Activated naive CD4-positive, alpha-beta T cell treated with anti-CD3 and anti-CD28 coated beads, Interleukin-2, amount 10 ng/mL, durations not matched to agents 7 days and 5 days (primary cell): Measurements from ENCODE around the gene OGFOD1.

Experiments
- CTCF ChIA-PET: fragments of 350-600 bp; sonication (Branson Sonifier 250); formaldehyde crosslinking; loops from one replicate; lab custom pipeline; 2021; ENCODE audit warnings: antibody characterized with exemption; lab: Charles Lee
- DNase-seq: peaks from one replicate; pipeline ENCODE4 v3.0.0-alpha.2; 2020
- H3K27ac Mint-ChIP-seq: one replicate; pipeline ENCODE4 v1.8.0; 2021; ENCODE audit warnings: mild to moderate bottlenecking, moderate library complexity, mixed read lengths
- H3K27me3 Mint-ChIP-seq: one replicate; pipeline ENCODE4 v1.8.0; 2021; ENCODE audit warnings: mild to moderate bottlenecking, mixed read lengths
- H3K36me3 Mint-ChIP-seq: one replicate; pipeline ENCODE4 v1.8.0; 2021; ENCODE audit warnings: mixed read lengths
- H3K4me1 Mint-ChIP-seq: one replicate; pipeline ENCODE4 v1.8.0; 2021; ENCODE audit warnings: mixed read lengths
- H3K4me3 Mint-ChIP-seq: one replicate; pipeline ENCODE4 v1.8.0; 2021; ENCODE audit warnings: mild to moderate bottlenecking, moderate library complexity, mixed read lengths
- H3K9me3 Mint-ChIP-seq: one replicate; pipeline ENCODE4 v1.8.0; 2021; ENCODE audit warnings: mixed read lengths

The OGFOD1 gene

GRCh38 chr16:56451753-56452689 lies 667 bp downstream of the OGFOD1 start:
- H3K4me1 Mint-ChIP-seq, result peaks cover 58% of the 10 kb centered on the region
- H3K4me3 Mint-ChIP-seq, result peak overlapping the region; percentile 95
- no peaks in the 10 kb centered on the region for H3K9me3 Mint-ChIP-seq
- CTCF ChIA-PET, result interaction anchor here (0.7 kb wide), 1 partner anchor 92 kb away, joined by 3 read pairs; no protein-coding TSS in a partner anchor
- peak overlapping the region; percentile 89 for H3K27ac Mint-ChIP-seq
- peak; percentile 25 for DNase-seq
- H3K27me3 Mint-ChIP-seq, result no peaks in the 10 kb centered on the region
- peaks cover 51% of the 10 kb centered on the region for H3K36me3 Mint-ChIP-seq

- DNase-seq, result no peak
- Mint-ChIP-seq H3K27me3 (no peaks in the 10 kb centered on the region), H3K27ac (peak overlapping the region; percentile 10), H3K36me3 (peaks cover 58% of the 10 kb centered on the region), H3K4me3 (no peak overlapping the region), H3K9me3 (no peaks in the 10 kb centered on the region), H3K4me1 (peaks cover 11% of the 10 kb centered on the region)
- CTCF ChIA-PET, result no interaction called here
Observed at GRCh38 chr16:56457927-56458470, 6.6 kb downstream of the OGFOD1 start.

- DNase-seq, result no peak
- Mint-ChIP-seq H3K36me3 (peaks cover 55% of the 10 kb centered on the region), H3K9me3 (no peaks in the 10 kb centered on the region), H3K27ac (no peak overlapping the region), H3K27me3 (no peaks in the 10 kb centered on the region), H3K4me1 (peaks cover 4% of the 10 kb centered on the region), H3K4me3 (no peak overlapping the region)
- CTCF ChIA-PET, result no interaction called here
Observed at GRCh38 chr16:56460101-56460500, 8.7 kb downstream of the OGFOD1 start.

- Mint-ChIP-seq H3K9me3 (no peaks in the 10 kb centered on the region), H3K27ac (no peak overlapping the region), H3K4me3 (no peak overlapping the region), H3K27me3 (no peaks in the 10 kb centered on the region), H3K36me3 (peaks cover 56% of the 10 kb centered on the region), H3K4me1 (no peaks in the 10 kb centered on the region)
- DNase-seq, result no peak
- CTCF ChIA-PET, result no interaction called here
Observed at GRCh38 chr16:56462064-56462796, 10.9 kb downstream of the OGFOD1 start.

GRCh38 chr16:56463153-56463552 lies 11.8 kb downstream of the OGFOD1 start:
- no peak for DNase-seq
- Mint-ChIP-seq H3K36me3 (peaks cover 56% of the 10 kb centered on the region), H3K4me1 (no peaks in the 10 kb centered on the region), H3K27ac (no peak overlapping the region), H3K4me3 (no peak overlapping the region), H3K27me3 (no peaks in the 10 kb centered on the region), H3K9me3 (no peaks in the 10 kb centered on the region)
- CTCF ChIA-PET, result no interaction called here

GRCh38 chr16:56466344-56466743 lies 15.0 kb downstream of the OGFOD1 start:
- Mint-ChIP-seq H3K36me3 (peaks cover 61% of the 10 kb centered on the region), H3K27ac (no peak overlapping the region), H3K4me1 (no peaks in the 10 kb centered on the region)

GRCh38 chr16:56468800-56469199 lies 17.4 kb downstream of the OGFOD1 start:
- CTCF ChIA-PET, result no interaction called here
- no peak overlapping the region for H3K4me3 Mint-ChIP-seq
- H3K27me3 Mint-ChIP-seq, result no peaks in the 10 kb centered on the region
- no peaks in the 10 kb centered on the region for H3K9me3 Mint-ChIP-seq
- no peak overlapping the region for H3K27ac Mint-ChIP-seq
- DNase-seq, result no peak
- no peaks in the 10 kb centered on the region for H3K4me1 Mint-ChIP-seq
- peaks cover 61% of the 10 kb centered on the region for H3K36me3 Mint-ChIP-seq

More at GRCh38 chr16:56466344-56466743, 15.0 kb downstream of the OGFOD1 start:
- Mint-ChIP-seq H3K4me3 (no peak overlapping the region), H3K27me3 (no peaks in the 10 kb centered on the region), H3K9me3 (no peaks in the 10 kb centered on the region)
- DNase-seq, result no peak
- CTCF ChIA-PET, result no interaction called here

- Mint-ChIP-seq H3K4me3 (no peak overlapping the region), H3K4me1 (no peaks in the 10 kb centered on the region), H3K9me3 (no peaks in the 10 kb centered on the region), H3K27ac (no peak overlapping the region), H3K27me3 (no peaks in the 10 kb centered on the region), H3K36me3 (peaks cover 55% of the 10 kb centered on the region)
- no peak for DNase-seq
- CTCF ChIA-PET, result no interaction called here
Observed at GRCh38 chr16:56469748-56470147, 18.4 kb downstream of the OGFOD1 start.

GRCh38 chr16:56470232-56470631 lies 18.9 kb downstream of the OGFOD1 start:
- Mint-ChIP-seq H3K27me3 (no peaks in the 10 kb centered on the region), H3K9me3 (no peaks in the 10 kb centered on the region), H3K36me3 (peaks cover 59% of the 10 kb centered on the region), H3K27ac (no peak overlapping the region), H3K4me3 (no peak overlapping the region), H3K4me1 (no peaks in the 10 kb centered on the region)
- DNase-seq, result no peak
- CTCF ChIA-PET, result no interaction called here

- no peaks in the 10 kb centered on the region for H3K4me1 Mint-ChIP-seq
- H3K4me3 Mint-ChIP-seq, result no peak overlapping the region
- no peaks in the 10 kb centered on the region for H3K9me3 Mint-ChIP-seq
- DNase-seq, result no peak
- H3K27me3 Mint-ChIP-seq, result no peaks in the 10 kb centered on the region
- CTCF ChIA-PET, result no interaction called here
- no peak overlapping the region for H3K27ac Mint-ChIP-seq
- H3K36me3 Mint-ChIP-seq, result peaks cover 60% of the 10 kb centered on the region
Observed at GRCh38 chr16:56470666-56471065, 19.3 kb downstream of the OGFOD1 start.

GRCh38 chr16:56475201-56475600 lies 23.8 kb downstream of the OGFOD1 start:
- Mint-ChIP-seq H3K27ac (no peak overlapping the region), H3K4me3 (no peak overlapping the region), H3K9me3 (no peaks in the 10 kb centered on the region), H3K36me3 (peaks cover 58% of the 10 kb centered on the region), H3K27me3 (no peaks in the 10 kb centered on the region), H3K4me1 (peaks cover 8% of the 10 kb centered on the region)
- DNase-seq, result no peak
- CTCF ChIA-PET, result no interaction called here

GRCh38 chr16:56477096-56477878 lies 25.9 kb downstream of the OGFOD1 start:
- CTCF ChIA-PET, result no interaction called here
- Mint-ChIP-seq H3K4me3 (no peak overlapping the region), H3K27me3 (no peaks in the 10 kb centered on the region), H3K9me3 (no peaks in the 10 kb centered on the region), H3K27ac (peak overlapping the region; percentile 25), H3K36me3 (peaks cover 41% of the 10 kb centered on the region), H3K4me1 (peaks cover 8% of the 10 kb centered on the region)
- DNase-seq, result no peak

GRCh38 chr16:56478281-56479049 lies 27.1 kb downstream of the OGFOD1 start:
- H3K36me3 Mint-ChIP-seq, result peaks cover 39% of the 10 kb centered on the region
- no peaks in the 10 kb centered on the region for H3K9me3 Mint-ChIP-seq
- H3K4me3 Mint-ChIP-seq, result no peak overlapping the region
- H3K27me3 Mint-ChIP-seq, result no peaks in the 10 kb centered on the region
- H3K27ac Mint-ChIP-seq, result no peak overlapping the region
- peaks cover 8% of the 10 kb centered on the region for H3K4me1 Mint-ChIP-seq
- DNase-seq, result no peak
- CTCF ChIA-PET, result interaction anchor here (0.9 to 1.1 kb wide), 2 partner anchors 19 to 72 kb away, joined by 3 read pairs; no protein-coding TSS in a partner anchor
